Fibroblast of lung (primary cell): ENCODE results near the gene CALHM1.

Experiments
- EZH2 ChIP-seq: IDR thresholded peaks from 2 replicates; pipeline ENCODE4 v1.5.1; 2012; ENCODE audit warnings: low read length, control low read depth, mild to moderate bottlenecking; ENCODE audit errors: missing control alignments
- TF ChIP-seq, protein P1 (sequence below), 2 donors: IDR thresholded peaks in 1 of 2; conservative IDR thresholded peaks in 1 of 2; 1 replicate in 1 of 2; 2 replicates in 1 of 2; pipeline ENCODE4 v1.5.1; 2011 to 2012; ENCODE audit warnings: low read length in 2 of 2, control low read depth in 1 of 2, inconsistent platforms in 1 of 2, low read depth in 1 of 2, mild to moderate bottlenecking in 1 of 2

GRCh38 chr10:103463499-103463898, 4.8 kb upstream of the CALHM1 start:
- TF ChIP-seq, protein P1, sequence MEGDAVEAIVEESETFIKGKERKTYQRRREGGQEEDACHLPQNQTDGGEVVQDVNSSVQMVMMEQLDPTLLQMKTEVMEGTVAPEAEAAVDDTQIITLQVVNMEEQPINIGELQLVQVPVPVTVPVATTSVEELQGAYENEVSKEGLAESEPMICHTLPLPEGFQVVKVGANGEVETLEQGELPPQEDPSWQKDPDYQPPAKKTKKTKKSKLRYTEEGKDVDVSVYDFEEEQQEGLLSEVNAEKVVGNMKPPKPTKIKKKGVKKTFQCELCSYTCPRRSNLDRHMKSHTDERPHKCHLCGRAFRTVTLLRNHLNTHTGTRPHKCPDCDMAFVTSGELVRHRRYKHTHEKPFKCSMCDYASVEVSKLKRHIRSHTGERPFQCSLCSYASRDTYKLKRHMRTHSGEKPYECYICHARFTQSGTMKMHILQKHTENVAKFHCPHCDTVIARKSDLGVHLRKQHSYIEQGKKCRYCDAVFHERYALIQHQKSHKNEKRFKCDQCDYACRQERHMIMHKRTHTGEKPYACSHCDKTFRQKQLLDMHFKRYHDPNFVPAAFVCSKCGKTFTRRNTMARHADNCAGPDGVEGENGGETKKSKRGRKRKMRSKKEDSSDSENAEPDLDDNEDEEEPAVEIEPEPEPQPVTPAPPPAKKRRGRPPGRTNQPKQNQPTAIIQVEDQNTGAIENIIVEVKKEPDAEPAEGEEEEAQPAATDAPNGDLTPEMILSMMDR (conservative IDR thresholded peaks at IDR 0.05 in 1 of 2, IDR thresholded peaks at IDR 0.05 in 1 of 2; ENCODE audit: low read depth in 1 of 2, low read length in 2 of 2) = no peak
- TF ChIP-seq EZH2 = no peak
